HUES6 (cell line): Measurements from ENCODE around the gene TNFAIP6.

Experiments
- H3K27ac ChIP-seq: 2 replicates; pipeline ENCODE4 v1.7.0; 2013; ENCODE audit warnings: low read depth, mild to moderate bottlenecking, low read length, inconsistent platforms
- H3K27me3 ChIP-seq: 2 replicates; pipeline ENCODE4 v1.6.1; 2013; ENCODE audit warnings: low read length; ENCODE audit not compliant: control insufficient read depth, insufficient read depth
- H3K36me3 ChIP-seq: 2 replicates; pipeline ENCODE4 v1.6.1; 2013; ENCODE audit warnings: low read length; ENCODE audit not compliant: control insufficient read depth, insufficient read depth
- H3K4me1 ChIP-seq: 2 replicates; pipeline ENCODE4 v1.6.1; 2013; ENCODE audit warnings: low read length; ENCODE audit not compliant: control insufficient read depth, insufficient read depth
- H3K4me3 ChIP-seq: 2 replicates; pipeline ENCODE4 v1.5.1; 2013; ENCODE audit warnings: low read depth, low read length
- H3K9ac ChIP-seq: one replicate; pipeline ENCODE4 v1.6.1; 2013; ENCODE audit warnings: mild to moderate bottlenecking, low read length
- H3K9me3 ChIP-seq: 2 replicates; pipeline ENCODE4 v1.6.1; 2013; ENCODE audit warnings: low read depth, low read length; ENCODE audit not compliant: control insufficient read depth, insufficient read depth

Gene TNFAIP6

GRCh38 chr2:151361674-151362370 lies 4.4 kb downstream of the TNFAIP6 start:
- H3K9ac ChIP-seq: no peak overlapping the region
- H3K4me1 ChIP-seq: peaks cover 15% of the 10 kb centered on the region; the same call in 1 of the 2 replicates
- no peaks in the 10 kb centered on the region for H3K9me3 ChIP-seq
- no peaks in the 10 kb centered on the region for H3K36me3 ChIP-seq
- no peak overlapping the region for H3K27ac ChIP-seq
- H3K27me3 ChIP-seq: no peaks in the 10 kb centered on the region
- no peak overlapping the region for H3K4me3 ChIP-seq

- no peaks in the 10 kb centered on the region for H3K36me3 ChIP-seq
- H3K27ac ChIP-seq: no peak overlapping the region
- H3K27me3 ChIP-seq: no peaks in the 10 kb centered on the region
- H3K9me3 ChIP-seq: no peaks in the 10 kb centered on the region
- no peak overlapping the region for H3K9ac ChIP-seq
- H3K4me3 ChIP-seq: no peak overlapping the region
- peaks cover 2% of the 10 kb centered on the region; the same call in 1 of the 2 replicates for H3K4me1 ChIP-seq
These were observed 6.3 kb downstream of the TNFAIP6 start for GRCh38 chr2:151363709-151364108.

GRCh38 chr2:151367571-151367970 lies 10.2 kb downstream of the TNFAIP6 start:
- Histone ChIP-seq H3K4me1 (no peaks in the 10 kb centered on the region), H3K4me3 (no peak overlapping the region), H3K27ac (no peak overlapping the region), H3K9ac (no peak overlapping the region), H3K9me3 (no peaks in the 10 kb centered on the region), H3K27me3 (no peaks in the 10 kb centered on the region), H3K36me3 (no peaks in the 10 kb centered on the region)

- no peak overlapping the region for H3K9ac ChIP-seq
These were observed 17.0 kb downstream of the TNFAIP6 start for GRCh38 chr2:151374436-151374835.

GRCh38 chr2:151379169-151379568 lies 21.8 kb downstream of the TNFAIP6 start:
- Histone ChIP-seq H3K9me3 (0 out of 2 replicates have a peak, but pooled peaks cover 4% of the 10 kb centered on the region), H3K9ac (no peak overlapping the region), H3K27ac (no peak overlapping the region), H3K4me1 (peaks cover 3% of the 10 kb centered on the region), H3K4me3 (no peak overlapping the region), H3K36me3 (no peaks in the 10 kb centered on the region), H3K27me3 (no peaks in the 10 kb centered on the region)

More at GRCh38 chr2:151374436-151374835, 17.0 kb downstream of the TNFAIP6 start:
- Histone ChIP-seq H3K27me3 (no peaks in the 10 kb centered on the region), H3K4me3 (no peak overlapping the region), H3K9me3 (0 out of 2 replicates have a peak, but pooled peaks cover 4% of the 10 kb centered on the region), H3K36me3 (no peaks in the 10 kb centered on the region), H3K4me1 (peaks cover 9% of the 10 kb centered on the region), H3K27ac (no peak overlapping the region)

- Histone ChIP-seq H3K4me1 (no peaks in the 10 kb centered on the region), H3K9me3 (0 out of 2 replicates have a peak, but pooled peaks cover 4% of the 10 kb centered on the region), H3K27ac (no peak overlapping the region), H3K27me3 (no peaks in the 10 kb centered on the region), H3K9ac (no peak overlapping the region), H3K36me3 (no peaks in the 10 kb centered on the region), H3K4me3 (no peak overlapping the region)
These were observed 23.3 kb downstream of the TNFAIP6 start for GRCh38 chr2:151380580-151381235.

GRCh38 chr2:151381266-151381665 lies 23.9 kb downstream of the TNFAIP6 start:
- Histone ChIP-seq H3K9me3 (0 out of 2 replicates have a peak, but pooled peaks cover 3% of the 10 kb centered on the region), H3K4me1 (no peaks in the 10 kb centered on the region), H3K4me3 (no peak overlapping the region), H3K36me3 (no peaks in the 10 kb centered on the region), H3K27ac (no peak overlapping the region), H3K27me3 (no peaks in the 10 kb centered on the region), H3K9ac (no peak overlapping the region)

- Histone ChIP-seq H3K4me1 (no peaks in the 10 kb centered on the region), H3K27ac (no peak overlapping the region), H3K9ac (no peak overlapping the region), H3K9me3 (0 out of 2 replicates have a peak, but pooled peaks cover 4% of the 10 kb centered on the region), H3K4me3 (no peak overlapping the region), H3K36me3 (no peaks in the 10 kb centered on the region), H3K27me3 (no peaks in the 10 kb centered on the region)
These were observed 30.6 kb downstream of the TNFAIP6 start for GRCh38 chr2:151388011-151388410.

- Histone ChIP-seq H3K36me3 (no peaks in the 10 kb centered on the region), H3K9ac (no peak overlapping the region), H3K27me3 (no peaks in the 10 kb centered on the region), H3K4me1 (no peaks in the 10 kb centered on the region), H3K27ac (no peak overlapping the region), H3K4me3 (no peak overlapping the region), H3K9me3 (peaks cover 9% of the 10 kb centered on the region; the same call in 1 of the 2 replicates)
These were observed 34.0 kb downstream of the TNFAIP6 start for GRCh38 chr2:151391436-151391835.

GRCh38 chr2:151394509-151394908 lies 37.1 kb downstream of the TNFAIP6 start:
- H3K9ac ChIP-seq: no peak overlapping the region
- no peak overlapping the region for H3K27ac ChIP-seq
- no peaks in the 10 kb centered on the region for H3K27me3 ChIP-seq
- H3K36me3 ChIP-seq: no peaks in the 10 kb centered on the region
- peaks cover 9% of the 10 kb centered on the region; the same call in 1 of the 2 replicates for H3K9me3 ChIP-seq
- H3K4me3 ChIP-seq: no peak overlapping the region
- no peaks in the 10 kb centered on the region for H3K4me1 ChIP-seq
